Panc1 (cell line): ENCODE results near the gene SLC26A4.

Experiments used
- TF ChIP-seq, protein P1 (sequence below), 2 experiments: IDR thresholded peaks; 2 replicates each; pipeline ENCODE4 v1.6.1; 2011 to 2012; ENCODE audit warnings: low read depth in 2 of 2, control low read depth in 1 of 2, low read length in 1 of 2, mild to moderate bottlenecking in 1 of 2, moderate library complexity in 1 of 2; ENCODE audit not compliant: insufficient read depth in 1 of 2
- TF ChIP-seq, protein P2 (sequence below): fragments of 450-650 bp; IDR thresholded peaks from 2 replicates; pipeline ENCODE4 v1.5.1; 2017; ENCODE audit warnings: mild to moderate bottlenecking

DNA sequence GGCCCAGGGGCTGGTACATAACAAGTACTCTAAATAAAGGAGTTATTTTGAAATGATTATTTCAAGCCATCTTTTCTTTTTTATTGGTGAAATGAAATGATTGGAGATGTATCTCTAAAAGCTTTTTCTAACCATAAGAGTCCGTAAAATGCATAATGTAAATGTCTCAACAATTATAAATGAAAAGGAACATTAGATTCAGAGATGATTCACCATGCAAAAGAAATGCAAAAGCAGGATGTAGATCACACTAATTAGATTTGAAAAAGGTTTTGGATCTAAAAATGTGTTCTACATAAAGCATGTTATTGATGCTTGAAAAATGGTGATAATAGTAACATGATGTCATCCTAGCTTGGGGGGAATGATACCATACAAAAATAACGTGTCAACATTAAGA, 15.6 kb downstream of the SLC26A4 start:
- TF ChIP-seq, protein P1, sequence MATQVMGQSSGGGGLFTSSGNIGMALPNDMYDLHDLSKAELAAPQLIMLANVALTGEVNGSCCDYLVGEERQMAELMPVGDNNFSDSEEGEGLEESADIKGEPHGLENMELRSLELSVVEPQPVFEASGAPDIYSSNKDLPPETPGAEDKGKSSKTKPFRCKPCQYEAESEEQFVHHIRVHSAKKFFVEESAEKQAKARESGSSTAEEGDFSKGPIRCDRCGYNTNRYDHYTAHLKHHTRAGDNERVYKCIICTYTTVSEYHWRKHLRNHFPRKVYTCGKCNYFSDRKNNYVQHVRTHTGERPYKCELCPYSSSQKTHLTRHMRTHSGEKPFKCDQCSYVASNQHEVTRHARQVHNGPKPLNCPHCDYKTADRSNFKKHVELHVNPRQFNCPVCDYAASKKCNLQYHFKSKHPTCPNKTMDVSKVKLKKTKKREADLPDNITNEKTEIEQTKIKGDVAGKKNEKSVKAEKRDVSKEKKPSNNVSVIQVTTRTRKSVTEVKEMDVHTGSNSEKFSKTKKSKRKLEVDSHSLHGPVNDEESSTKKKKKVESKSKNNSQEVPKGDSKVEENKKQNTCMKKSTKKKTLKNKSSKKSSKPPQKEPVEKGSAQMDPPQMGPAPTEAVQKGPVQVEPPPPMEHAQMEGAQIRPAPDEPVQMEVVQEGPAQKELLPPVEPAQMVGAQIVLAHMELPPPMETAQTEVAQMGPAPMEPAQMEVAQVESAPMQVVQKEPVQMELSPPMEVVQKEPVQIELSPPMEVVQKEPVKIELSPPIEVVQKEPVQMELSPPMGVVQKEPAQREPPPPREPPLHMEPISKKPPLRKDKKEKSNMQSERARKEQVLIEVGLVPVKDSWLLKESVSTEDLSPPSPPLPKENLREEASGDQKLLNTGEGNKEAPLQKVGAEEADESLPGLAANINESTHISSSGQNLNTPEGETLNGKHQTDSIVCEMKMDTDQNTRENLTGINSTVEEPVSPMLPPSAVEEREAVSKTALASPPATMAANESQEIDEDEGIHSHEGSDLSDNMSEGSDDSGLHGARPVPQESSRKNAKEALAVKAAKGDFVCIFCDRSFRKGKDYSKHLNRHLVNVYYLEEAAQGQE (IDR thresholded peaks at IDR 0.05; ENCODE audit: insufficient read depth in 1 of 2, low read depth in 2 of 2, low read length in 1 of 2) = no peak
- TF ChIP-seq, protein P2, sequence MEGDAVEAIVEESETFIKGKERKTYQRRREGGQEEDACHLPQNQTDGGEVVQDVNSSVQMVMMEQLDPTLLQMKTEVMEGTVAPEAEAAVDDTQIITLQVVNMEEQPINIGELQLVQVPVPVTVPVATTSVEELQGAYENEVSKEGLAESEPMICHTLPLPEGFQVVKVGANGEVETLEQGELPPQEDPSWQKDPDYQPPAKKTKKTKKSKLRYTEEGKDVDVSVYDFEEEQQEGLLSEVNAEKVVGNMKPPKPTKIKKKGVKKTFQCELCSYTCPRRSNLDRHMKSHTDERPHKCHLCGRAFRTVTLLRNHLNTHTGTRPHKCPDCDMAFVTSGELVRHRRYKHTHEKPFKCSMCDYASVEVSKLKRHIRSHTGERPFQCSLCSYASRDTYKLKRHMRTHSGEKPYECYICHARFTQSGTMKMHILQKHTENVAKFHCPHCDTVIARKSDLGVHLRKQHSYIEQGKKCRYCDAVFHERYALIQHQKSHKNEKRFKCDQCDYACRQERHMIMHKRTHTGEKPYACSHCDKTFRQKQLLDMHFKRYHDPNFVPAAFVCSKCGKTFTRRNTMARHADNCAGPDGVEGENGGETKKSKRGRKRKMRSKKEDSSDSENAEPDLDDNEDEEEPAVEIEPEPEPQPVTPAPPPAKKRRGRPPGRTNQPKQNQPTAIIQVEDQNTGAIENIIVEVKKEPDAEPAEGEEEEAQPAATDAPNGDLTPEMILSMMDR = no peak
